B cell (primary cell): Measurements from ENCODE around the gene PLCG2. TPM values are rescaled to one million over a fixed set of nuclear protein-coding genes. Genes with fewer than 3 reads are reported as not detected.

Experiments used
- ATAC-seq: fragments of 200-7000 bp; cut with Tn5 transposase; one replicate; pipeline ENCODE4 v1.10.0; 2021; ENCODE audit warnings: low read depth, mild to moderate bottlenecking, moderate number of reproducible peaks, moderate library complexity
- CTCF ChIA-PET: fragments of 350-600 bp; sonication (Branson Sonifier 250); formaldehyde crosslinking; loops from one replicate; lab custom pipeline; 2021; ENCODE audit warnings: antibody characterized with exemption, inconsistent platforms; lab: Charles Lee
- POLR2A ChIA-PET: fragments of 350-600 bp; sonication (Branson Sonifier 250); formaldehyde crosslinking; loops from one replicate; lab custom pipeline; 2021; ENCODE audit warnings: antibody characterized with exemption; lab: Charles Lee
- DNase-seq: peaks from one replicate; pipeline ENCODE4 v3.0.0; 2013
- H2AFZ ChIP-seq: 2 replicates; pipeline ENCODE4 v1.6.1; 2012; ENCODE audit warnings: mild to moderate bottlenecking, low read depth, low read length; ENCODE audit not compliant: insufficient read depth, poor library complexity, severe bottlenecking
- H3K27ac ChIP-seq, 2 donors: 1 replicate in 1 of 2; 2 replicates in 1 of 2; pipeline ENCODE4 v1.5.1; 2012 to 2013; ENCODE audit warnings: low read length in 2 of 2, mild to moderate bottlenecking in 2 of 2, moderate library complexity in 1 of 2
- H3K27me3 ChIP-seq, 4 experiments: fragments of 200-600 bp in 1 of 4; sonication (generic) in 1 of 4; replicated peaks in 1 of 4; 1 replicate in 2 of 4; 2 replicates in 2 of 4; pipeline versions ENCODE4 v1.6.1 to v1.7.0; 2013 to 2016; ENCODE audit warnings: low read length in 3 of 4, mild to moderate bottlenecking in 2 of 4, mixed read lengths in 1 of 4, moderate library complexity in 1 of 4; ENCODE audit not compliant: insufficient read depth in 4 of 4, control insufficient read depth in 3 of 4; ENCODE audit errors: control extremely low read depth in 1 of 4
- H3K36me3 ChIP-seq, 2 experiments: replicated peaks in 1 of 2; 1 replicate in 1 of 2; 2 replicates in 1 of 2; pipeline versions ENCODE4 v1.6.1 to v1.7.1; 2013; ENCODE audit warnings: low read length in 1 of 2; ENCODE audit not compliant: insufficient read depth in 2 of 2, control insufficient read depth in 1 of 2; ENCODE audit errors: control extremely low read depth in 1 of 2, extremely low read depth in 1 of 2
- H3K4me1 ChIP-seq, 2 donors: fragments of 200-600 bp in 1 of 2; sonication (generic) in 1 of 2; 1 replicate in 1 of 2; 2 replicates in 1 of 2; pipeline versions ENCODE4 v1.5.1 to v1.6.1; 2013 to 2017; ENCODE audit warnings: low read length in 2 of 2; ENCODE audit not compliant: control insufficient read depth in 2 of 2, insufficient read depth in 2 of 2
- H3K4me2 ChIP-seq: replicated peaks from 2 replicates; pipeline ENCODE3; 2012; ENCODE audit warnings: mild to moderate bottlenecking, low read depth, low read length; ENCODE audit not compliant: poor library complexity, severe bottlenecking
- H3K4me3 ChIP-seq, 5 experiments: fragments of 200-600 bp in 1 of 5; sonication (generic) in 1 of 5; 1 replicate in 3 of 5; 2 replicates in 2 of 5; pipeline versions ENCODE4 v1.5.1 to v1.7.0; 2011 to 2016; ENCODE audit warnings: low read length in 4 of 5, mild to moderate bottlenecking in 4 of 5, low read depth in 2 of 5, control low read depth in 1 of 5, moderate library complexity in 1 of 5; ENCODE audit not compliant: insufficient read depth in 1 of 5; ENCODE audit errors: control extremely low read depth in 1 of 5, extremely low read depth in 1 of 5
- H3K79me2 ChIP-seq: fragments of 200-600 bp; sonication (generic); one replicate; pipeline ENCODE4 v1.6.0; 2016; ENCODE audit warnings: low read length; ENCODE audit not compliant: control insufficient read depth, insufficient read depth
- H3K9ac ChIP-seq: fragments of 200-600 bp; sonication (generic); 2 replicates; pipeline ENCODE4 v1.6.1; 2017; ENCODE audit warnings: mild to moderate bottlenecking, low read length, moderate library complexity
- H3K9me3 ChIP-seq, 3 donors: one replicate each; pipeline versions ENCODE4 v1.6.1 to v1.7.1; 2013; ENCODE audit warnings: low read length in 2 of 3; ENCODE audit not compliant: control insufficient read depth in 2 of 3, insufficient read depth in 1 of 3; ENCODE audit errors: control extremely low read depth in 1 of 3
- H4K20me1 ChIP-seq: 2 replicates; pipeline ENCODE4 v1.6.0; 2012; ENCODE audit warnings: mild to moderate bottlenecking, low read length; ENCODE audit not compliant: insufficient read depth, control insufficient read depth, poor library complexity, severe bottlenecking
- H3K27ac Mint-ChIP-seq: one replicate; pipeline ENCODE4 v1.8.0; 2021; ENCODE audit warnings: mixed read lengths
- H3K27me3 Mint-ChIP-seq: one replicate; pipeline ENCODE4 v1.8.0; 2021; ENCODE audit warnings: mixed read lengths
- H3K4me1 Mint-ChIP-seq: one replicate; pipeline ENCODE4 v1.8.0; 2021; ENCODE audit warnings: mixed read lengths
- H3K4me3 Mint-ChIP-seq: one replicate; pipeline ENCODE4 v1.8.0; 2021; ENCODE audit warnings: mixed read lengths
- H3K9me3 Mint-ChIP-seq: one replicate; pipeline ENCODE4 v1.8.0; 2022; ENCODE audit warnings: mixed read lengths; ENCODE audit not compliant: insufficient read depth
- CTCF ChIP-seq: fragments of 200-600 bp; IDR thresholded peaks from one replicate; pipeline ENCODE4 v1.8.0; 2022; ENCODE audit warnings: antibody characterized with exemption, mild to moderate bottlenecking
- EZH2 ChIP-seq: IDR thresholded peaks from 2 replicates; pipeline ENCODE4 v1.6.1; 2012; ENCODE audit warnings: borderline replicate concordance, low read depth, mild to moderate bottlenecking, moderate library complexity, low read length; ENCODE audit not compliant: insufficient read depth, poor library complexity, severe bottlenecking
- WGBS: methylation state at CpG from one replicate; pipeline ENCODE4 v1.1.5; 2013; ENCODE audit warnings: missing lambda C conversion rate; ENCODE audit not compliant: insufficient coverage; 5-methylcytosine and 5-hydroxymethylcytosine counted together
- intact Hi-C: fragments of 100-400 bp; cut with micrococcal nuclease; formaldehyde crosslinking; loops from one replicate; pipeline ENCODE4 v1.10.0; 2022
- polyA plus RNA-seq: library from polyadenylated mRNA; depleted of rRNA; stranded (reverse); fragments of >200 nt; gene quantifications from 2 replicates; pipeline ENCODE4 v1.2.3, GENCODE V29; 2012
- total RNA-seq, 2 donors: library from RNA; stranded (reverse); fragments of 120-200 nt in 1 of 2; gene quantifications; 1 replicate in 1 of 2; 2 replicates in 1 of 2; pipeline versions ENCODE4 v1.2.3 to v1.2.4, GENCODE V29; 2013 to 2022

Gene PLCG2
- total and polyA plus RNA-seq, 2 donors (not counting 1 experiment from before 2014, with no cell fraction given): 194 to 812 TPM

- Mint-ChIP-seq H3K4me1 (peaks cover 66% of the 10 kb centered on the region), H3K27ac (peak overlapping the region; percentile 88), H3K4me3 (peak overlapping the region; percentile 40), H3K9me3 (no peaks in the 10 kb centered on the region), H3K27me3 (no peaks in the 10 kb centered on the region)
- ChIA-PET POLR2A (interaction anchor here (0.5 to 1.5 kb wide), 3 partner anchors 24 to 273 kb away, joined by 3 to 12 read pairs (median 6); no protein-coding TSS in a partner anchor), CTCF (interaction anchor here (0.6 to 4.8 kb wide), 11 partner anchors 12 to 152 kb away, joined by 3 to 13 read pairs (median 4); no protein-coding TSS in a partner anchor)
- Histone ChIP-seq H3K9ac (no peak overlapping the region), H3K27ac (peak overlapping the region; percentile 61 to 73), H3K27me3 (no peaks in the 10 kb centered on the region), H3K4me3 (no peak overlapping the region), H2AFZ (no peak overlapping the region), H3K79me2 (peaks cover 45% of the 10 kb centered on the region), H4K20me1 (peaks cover 7% of the 10 kb centered on the region), H3K4me2 (peak overlapping the region; percentile 65), H3K4me1 (peaks cover 61 to 70% of the 10 kb centered on the region in 2 donors), H3K36me3 (no peaks in the 10 kb centered on the region), H3K9me3 (no peaks in the 10 kb centered on the region)
- WGBS: 4% methylated on average over 7 of the region's 7 CpGs
- DNase-seq: peak; percentile 64
- ATAC-seq: peak; percentile 29
- intact Hi-C loops: no loop called here
- TF ChIP-seq EZH2: no peak
- no peak for TF ChIP-seq CTCF
These were observed 4.7 kb upstream of the PLCG2 start for GRCh38 chr16:81774348-81774747.

DNA sequence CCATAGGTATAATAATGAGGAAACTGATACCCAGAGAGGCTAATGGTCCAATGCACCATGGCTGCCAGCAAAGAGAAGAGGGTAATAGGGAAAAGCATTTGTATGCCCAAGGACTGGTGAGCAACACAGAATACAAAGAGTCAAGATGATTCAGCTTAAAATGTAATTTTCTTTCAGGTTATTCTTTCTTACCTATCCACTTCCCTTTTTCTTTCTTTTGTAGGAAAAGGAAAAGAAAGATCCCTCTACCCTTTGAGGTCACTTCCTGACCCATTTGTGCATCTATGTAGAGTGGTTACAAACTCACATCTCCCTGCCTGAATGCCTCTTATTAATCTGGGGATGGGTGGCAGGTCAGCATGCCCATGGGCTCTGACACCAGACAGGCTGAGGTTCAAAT, 3.5 kb upstream of the PLCG2 start:
- Histone ChIP-seq H3K9me3 (no peaks in the 10 kb centered on the region), H3K4me1 (peaks cover 56 to 65% of the 10 kb centered on the region in 2 donors), H3K27me3 (no peaks in the 10 kb centered on the region), H4K20me1 (peaks cover 19% of the 10 kb centered on the region), H3K9ac (no peak overlapping the region), H3K79me2 (peaks cover 48% of the 10 kb centered on the region), H3K36me3 (no peaks in the 10 kb centered on the region), H3K4me3 (no peak overlapping the region), H2AFZ (no peak overlapping the region), H3K27ac (peak overlapping the region in 1 of 2 donors; percentile 73), H3K4me2 (peak overlapping the region; percentile 65)
- TF ChIP-seq EZH2: no peak
- no peak for TF ChIP-seq CTCF
- Mint-ChIP-seq H3K4me3 (peak overlapping the region; percentile 32), H3K27ac (peak overlapping the region; percentile 88), H3K27me3 (no peaks in the 10 kb centered on the region), H3K4me1 (peaks cover 65% of the 10 kb centered on the region), H3K9me3 (no peaks in the 10 kb centered on the region)
- no peak for DNase-seq
- no peak for ATAC-seq
- intact Hi-C loops: no loop called here
- ChIA-PET CTCF (interaction anchor here (0.8 to 4.8 kb wide), 2 partner anchors 68 to 99 kb away, joined by 4 to 13 read pairs; no protein-coding TSS in a partner anchor), POLR2A (no interaction called here)
